PFSK-1 (cell line): ENCODE measurements around the gene MRPL58. TPM values are rescaled to one million over a fixed set of nuclear protein-coding genes. Genes with fewer than 3 reads are reported as not detected.

Experiments
- FOXP2 ChIP-seq: optimal IDR thresholded peaks from 2 replicates; pipeline ENCODE3; 2011; ENCODE audit warnings: borderline replicate concordance, control low read depth, inconsistent platforms; ENCODE audit not compliant: insufficient read depth; ENCODE audit errors: extremely low read length, extremely low read depth
- POLR2AphosphoS5 ChIP-seq: IDR thresholded peaks from 2 replicates; pipeline ENCODE4 v1.6.1; 2012; ENCODE audit warnings: low read depth, mild to moderate bottlenecking, control low read depth, low read length, moderate library complexity
- REST ChIP-seq, 2 experiments: IDR thresholded peaks; 2 replicates each; pipeline versions ENCODE4 v1.6.1 to v1.8.0; 2011 to 2012; ENCODE audit warnings: low read depth in 2 of 2, low read length in 2 of 2, control low read depth in 1 of 2, inconsistent platforms in 1 of 2, mild to moderate bottlenecking in 1 of 2, moderate library complexity in 1 of 2; ENCODE audit not compliant: insufficient read depth in 1 of 2
- SIN3A ChIP-seq: IDR thresholded peaks from 2 replicates; pipeline ENCODE4 v1.6.1; 2012; ENCODE audit warnings: mild to moderate bottlenecking, low read length, moderate library complexity, borderline replicate concordance; ENCODE audit not compliant: insufficient read depth
- TAF1 ChIP-seq: IDR thresholded peaks from 2 replicates; pipeline ENCODE4 v1.6.1; 2012; ENCODE audit warnings: low read length, control low read depth, borderline replicate concordance; ENCODE audit not compliant: insufficient read depth
- polyA plus RNA-seq: library from polyadenylated mRNA; unstranded; fragments of >200 nt; gene quantifications from one replicate; pipeline ENCODE4 v1.2.1, GENCODE V29; 2012; ENCODE audit warnings: low read depth, missing spikeins; ENCODE audit not compliant: insufficient read length

The MRPL58 gene
- polyA plus RNA-seq: 171 TPM

DNA sequence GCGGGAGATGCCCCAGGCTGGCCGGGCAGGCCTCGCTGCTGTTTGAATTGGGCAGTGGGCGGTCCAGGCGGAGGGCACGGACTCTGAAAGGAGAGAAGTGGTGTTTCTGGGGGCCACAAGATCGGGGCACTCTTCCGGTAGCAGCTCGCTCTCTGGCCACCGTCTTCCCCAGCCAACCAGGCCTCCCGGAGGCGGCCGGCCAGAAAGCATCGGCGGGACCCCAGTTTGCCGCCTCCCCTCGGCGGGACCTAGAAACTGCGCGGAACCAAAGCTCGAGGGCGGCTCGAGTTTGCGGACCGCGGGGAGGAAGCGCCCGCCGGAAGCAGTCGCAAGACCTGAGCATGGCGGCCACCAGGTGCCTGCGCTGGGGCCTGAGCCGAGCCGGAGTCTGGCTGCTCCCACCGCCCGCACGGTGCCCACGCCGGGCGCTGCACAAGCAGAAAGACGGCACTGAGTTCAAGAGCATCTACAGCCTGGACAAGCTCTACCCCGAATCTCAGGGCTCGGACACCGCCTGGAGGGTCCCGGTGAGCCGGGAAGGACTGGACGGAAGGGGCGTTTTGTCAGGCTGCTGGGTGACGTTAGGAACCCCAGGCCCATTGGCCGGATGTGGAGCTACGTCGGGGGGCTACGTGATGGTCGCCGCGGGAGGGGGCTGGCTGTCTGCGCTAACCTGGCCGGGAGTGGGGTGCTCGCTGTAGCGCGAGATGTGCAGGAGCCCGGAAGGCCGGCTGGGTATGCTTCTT lies at the start of gene MRPL58:
TSS of gene MRPL58 (plus strand) at position 325 of the 746 bp plus-strand sequence. CDS start at position 342, 17 bp downstream.
- TF ChIP-seq FOXP2 (peak; percentile 91), SIN3A (0 out of 2 replicates have a peak, but pooled peaks have one; percentile 14), POLR2AphosphoS5 (peak; percentile 91), REST (IDR thresholded peaks at IDR 0.05; ENCODE audit: insufficient read depth in 1 of 2, low read depth in 2 of 2, low read length in 2 of 2) (peak; percentile 57 to 72), TAF1 (peak; percentile 99)

GRCh38 chr17:74963656-74964055 lies 48.8 kb upstream of the MRPL58 start:
- TF ChIP-seq TAF1: no peak
- no peak for TF ChIP-seq REST (IDR thresholded peaks at IDR 0.05; ENCODE audit: insufficient read depth in 1 of 2, low read depth in 2 of 2, low read length in 2 of 2)
- no peak for TF ChIP-seq POLR2AphosphoS5
- TF ChIP-seq SIN3A: no peak
- no peak for TF ChIP-seq FOXP2

- TF ChIP-seq REST (IDR thresholded peaks at IDR 0.05; ENCODE audit: insufficient read depth in 1 of 2, low read depth in 2 of 2, low read length in 2 of 2) (no peak), FOXP2 (no peak), POLR2AphosphoS5 (no peak), TAF1 (no peak), SIN3A (no peak)
Observed at GRCh38 chr17:74964246-74964761, 48.2 kb upstream of the MRPL58 start.

DNA sequence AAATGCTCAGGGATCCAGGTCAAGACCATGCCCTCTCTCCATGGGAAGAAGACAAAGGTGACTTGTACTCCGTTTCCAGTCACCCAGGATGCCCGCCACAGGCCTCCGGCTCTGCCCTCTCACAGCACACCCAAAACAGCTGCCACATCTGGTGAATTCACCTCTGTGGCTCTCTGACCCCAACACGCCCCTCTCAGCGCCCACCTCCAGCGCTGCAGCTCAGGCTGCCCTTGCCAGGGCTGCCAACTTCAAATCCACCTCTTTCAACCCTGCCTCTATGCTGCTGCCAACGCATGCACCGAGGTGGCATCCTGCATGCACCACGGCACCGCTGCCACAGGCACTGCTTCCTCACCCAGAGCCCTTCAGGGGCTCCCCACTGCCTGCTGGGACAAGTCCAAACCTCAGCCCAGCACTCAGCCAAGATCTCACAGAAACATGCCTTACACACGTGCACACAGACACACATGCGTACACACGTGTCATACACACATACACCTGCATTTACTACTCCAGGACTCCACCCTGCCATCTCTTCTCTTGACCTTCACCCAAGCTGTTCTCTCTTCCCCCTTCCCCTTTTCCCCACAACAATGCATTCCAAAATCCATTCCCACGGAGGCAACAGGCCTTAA lies 47.4 kb upstream of the MRPL58 start:
- TF ChIP-seq TAF1 (no peak), FOXP2 (no peak), POLR2AphosphoS5 (no peak), REST (IDR thresholded peaks at IDR 0.05; ENCODE audit: insufficient read depth in 1 of 2, low read depth in 2 of 2, low read length in 2 of 2) (no peak), SIN3A (no peak)
